ENCODE measurements around the gene SPATC1L. TPM values are rescaled to one million over a fixed set of nuclear protein-coding genes. Genes with fewer than 3 reads are reported as not detected.
"Not testable (repeated sequence)": the region's sequence is repeated elsewhere in the genome, so short reads cannot be mapped to it uniquely, and the experiment has no call there.

The SPATC1L gene
- total RNA-seq, 1 donor from 2014 or later, result 12.3 TPM

DNA sequence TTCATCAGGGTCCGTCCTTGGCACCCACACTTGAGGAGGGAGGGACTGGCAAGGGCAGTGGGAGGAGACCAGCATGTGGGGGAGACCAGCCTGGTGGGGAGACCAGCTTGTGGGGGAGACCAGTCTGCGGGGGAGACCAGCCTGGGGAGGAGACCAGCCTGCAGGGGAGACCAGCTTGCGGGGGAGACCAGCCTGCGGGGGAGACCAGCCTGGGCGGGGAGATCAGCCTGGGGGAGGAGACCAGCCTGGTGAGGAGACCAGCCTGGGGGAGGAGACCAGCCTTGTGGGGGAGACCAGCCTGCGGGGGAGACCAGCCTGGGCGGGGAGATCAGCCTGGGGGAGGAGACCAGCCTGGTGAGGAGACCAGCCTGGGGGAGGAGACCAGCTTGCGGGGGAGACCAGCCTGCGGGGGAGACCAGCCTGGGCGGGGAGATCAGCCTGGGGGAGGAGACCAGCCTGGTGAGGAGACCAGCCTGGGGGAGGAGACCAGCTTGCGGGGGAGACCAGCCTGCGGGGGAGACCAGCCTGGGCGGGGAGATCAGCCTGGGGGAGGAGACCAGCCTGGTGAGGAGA is 836 bp downstream of the SPATC1L start:
- DNase-seq (ENCODE audit: low spot score), result not testable (repeated sequence)

- no peak for DNase-seq (ENCODE audit: low spot score)
These were observed 1.5 kb downstream of the SPATC1L start for GRCh38 chr21:46182548-46183336.

DNA sequence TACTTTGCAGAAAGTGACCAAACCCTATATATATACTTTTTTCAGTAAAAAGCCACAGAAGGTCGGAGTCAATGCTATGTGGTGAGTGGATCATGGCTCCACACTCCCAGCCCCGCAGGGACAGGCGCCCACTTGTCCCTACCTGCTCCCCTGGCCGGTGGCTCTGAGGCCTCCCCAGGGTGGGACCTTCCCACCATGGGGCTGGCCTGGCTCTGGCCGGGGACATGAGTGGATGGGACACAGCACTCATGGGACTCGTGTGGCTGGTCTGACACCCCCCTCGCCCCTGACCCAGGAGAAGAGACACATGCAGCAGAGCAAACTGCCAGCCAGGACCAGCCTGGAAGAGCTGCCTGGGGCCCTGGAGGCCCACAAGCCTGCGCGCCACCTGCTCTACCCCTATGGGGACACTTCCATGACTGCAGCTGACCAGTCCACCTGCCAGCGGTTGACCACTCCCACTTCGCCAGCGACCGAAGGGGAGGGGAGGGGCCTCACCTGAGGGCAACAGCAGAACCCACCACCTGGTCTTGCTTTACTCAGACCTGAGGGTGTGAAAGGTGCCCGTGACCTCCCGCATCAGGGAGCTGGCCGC is 2.2 kb downstream of the SPATC1L start:
- DNase-seq (ENCODE audit: low spot score), result no peak

DNA sequence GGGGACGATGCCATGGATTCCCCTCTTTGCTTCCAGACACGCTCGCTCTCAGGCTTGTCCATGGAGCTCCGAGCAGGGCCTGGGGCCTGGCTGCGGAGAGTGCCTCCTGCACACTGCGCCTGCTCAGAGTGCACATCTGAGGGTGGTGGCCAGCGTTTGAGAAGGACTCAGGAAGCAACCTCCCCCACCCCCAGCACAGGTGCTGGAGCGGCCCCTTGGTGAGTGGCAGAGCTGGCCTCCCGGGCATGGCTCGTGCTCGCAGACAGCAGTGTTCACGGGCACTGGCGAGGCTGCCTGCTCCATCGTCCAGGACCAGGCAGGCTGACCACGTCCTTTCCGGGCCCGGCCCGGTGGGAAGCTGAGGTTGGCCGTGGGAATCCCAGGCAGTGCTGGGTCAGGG is 2.8 kb downstream of the SPATC1L start:
- DNase-seq (ENCODE audit: low spot score), result no peak

GRCh38 chr21:46180778-46181391 is 3.4 kb downstream of the SPATC1L start:
- DNase-seq (ENCODE audit: low spot score), result no peak

DNA sequence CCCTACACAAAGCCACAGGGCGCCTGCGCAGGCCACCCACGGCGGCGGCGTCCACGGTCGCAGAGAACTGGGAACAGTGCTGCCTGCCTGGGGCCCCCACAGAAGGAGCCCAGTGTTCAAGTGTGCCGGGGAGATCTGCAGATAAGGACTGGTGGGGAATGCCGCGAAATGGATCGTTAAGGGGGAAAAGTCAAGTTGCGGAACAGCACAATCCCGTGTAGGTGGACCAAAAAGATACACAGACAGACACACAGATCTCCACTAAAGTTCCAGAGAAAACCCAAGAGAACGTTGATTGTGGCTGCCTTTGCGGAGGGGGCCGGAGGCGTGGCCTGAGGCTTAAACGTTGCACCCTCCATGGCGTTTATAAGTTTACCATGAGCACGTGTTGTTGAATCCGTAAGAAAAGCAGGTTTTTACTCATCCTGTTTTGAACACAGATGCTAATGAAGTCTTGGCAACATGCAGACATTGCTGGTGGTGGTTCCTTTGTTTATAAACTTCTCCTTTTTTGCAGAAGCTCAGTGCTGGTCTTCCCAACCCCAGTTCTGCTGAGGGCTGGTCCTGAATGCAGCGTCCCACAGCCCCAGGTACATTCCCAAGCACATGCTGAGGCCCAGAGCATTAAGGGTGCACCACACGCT is 4.1 kb downstream of the SPATC1L start:
- DNase-seq (ENCODE audit: low spot score), result no peak

- DNase-seq (ENCODE audit: low spot score), result no peak
These were observed 4.6 kb downstream of the SPATC1L start for GRCh38 chr21:46179708-46180078.

GRCh38 chr21:46178961-46179360 is 5.3 kb downstream of the SPATC1L start:
- no peak for DNase-seq (ENCODE audit: low spot score)

- not testable (repeated sequence) for DNase-seq (ENCODE audit: low spot score)
These were observed 7.7 kb downstream of the SPATC1L start for GRCh38 chr21:46176443-46177129.

DNA sequence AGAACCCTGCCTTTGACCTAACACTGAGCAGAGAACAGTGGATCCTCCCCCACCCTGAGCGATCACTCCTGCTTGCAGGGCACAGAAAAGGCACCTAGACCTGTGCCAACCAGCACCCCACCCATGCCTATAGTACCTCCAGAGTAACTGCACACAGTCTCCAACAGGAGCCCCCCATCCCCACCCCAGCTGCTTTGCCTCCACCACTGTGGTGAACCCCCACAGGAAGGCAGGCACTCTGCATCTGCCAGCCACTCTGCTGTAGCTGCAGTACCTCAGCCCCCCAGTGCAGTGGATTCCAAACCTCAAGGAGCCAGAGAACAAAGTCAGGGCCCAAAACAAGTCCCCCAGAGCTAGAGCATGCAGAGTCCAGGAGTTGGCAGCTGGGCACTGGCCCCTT is 10.7 kb downstream of the SPATC1L start:
- DNase-seq (ENCODE audit: low spot score), result no peak

GRCh38 chr21:46172863-46173528 is 11.3 kb downstream of the SPATC1L start:
- no peak for DNase-seq (ENCODE audit: low spot score)

DNA sequence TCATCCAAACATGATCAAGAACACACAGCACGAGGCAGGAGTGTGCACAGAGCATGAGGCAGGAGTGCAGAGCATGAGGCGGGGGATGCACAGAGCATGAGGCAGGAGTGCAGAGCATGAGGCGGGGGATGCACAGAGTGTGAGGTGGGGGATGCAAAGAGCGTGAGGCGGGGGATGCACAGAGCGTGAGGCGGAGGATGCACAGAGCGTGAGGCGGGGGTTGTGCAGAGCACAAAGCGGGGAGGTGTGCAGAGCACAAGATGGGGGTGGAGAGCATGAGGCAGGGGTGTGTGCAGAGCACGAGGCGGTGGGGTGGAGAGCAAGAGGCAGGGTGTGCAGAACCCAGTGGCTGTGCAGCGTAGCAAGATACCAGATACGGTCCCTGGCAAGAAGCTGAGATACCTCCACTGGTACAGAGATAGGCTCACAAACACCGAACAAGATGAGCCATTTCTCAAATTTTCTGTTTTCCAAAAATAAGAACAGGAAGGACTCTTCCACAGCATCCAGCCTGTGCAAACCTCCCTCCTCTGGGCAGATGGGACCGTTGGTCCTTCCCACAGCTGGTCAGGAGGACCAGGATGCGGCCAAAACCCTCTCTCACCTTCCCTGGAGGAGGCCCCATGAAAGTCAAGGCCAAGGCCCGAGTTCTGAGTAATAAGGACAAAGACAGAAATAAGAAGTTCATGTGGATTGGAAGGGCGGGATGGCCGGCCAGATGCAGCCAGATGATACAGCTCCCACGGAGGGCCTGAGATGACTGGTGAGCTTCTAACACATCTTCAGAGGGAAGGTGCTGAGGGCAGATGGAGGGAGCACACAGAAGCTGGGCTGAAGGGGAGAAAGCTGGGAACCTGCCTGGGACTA is 12.0 kb downstream of the SPATC1L start:
- no peak for DNase-seq (ENCODE audit: low spot score)

DNA sequence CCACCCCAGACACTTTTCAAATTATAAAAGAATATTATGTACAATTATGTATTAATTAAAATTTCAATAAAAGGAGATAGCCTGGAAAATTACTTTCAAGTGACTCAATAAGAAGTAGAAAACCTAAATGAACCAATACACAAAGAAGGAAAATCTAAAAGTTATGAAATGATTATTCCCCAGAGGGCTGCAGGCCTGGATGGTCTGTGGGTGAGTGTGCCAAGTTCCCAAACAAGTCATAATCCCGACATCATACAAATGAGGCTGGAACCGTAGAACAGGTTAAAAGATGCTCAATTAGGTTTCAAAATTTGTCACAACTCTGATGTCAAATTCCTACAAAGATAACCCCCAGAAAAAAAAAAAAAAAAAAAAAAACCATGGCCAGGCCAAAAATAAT is 12.7 kb downstream of the SPATC1L start:
- no peak for DNase-seq (ENCODE audit: low spot score)

GRCh38 chr21:46170436-46171193 is 13.6 kb downstream of the SPATC1L start:
- not testable (repeated sequence) for DNase-seq (ENCODE audit: low spot score)

DNA sequence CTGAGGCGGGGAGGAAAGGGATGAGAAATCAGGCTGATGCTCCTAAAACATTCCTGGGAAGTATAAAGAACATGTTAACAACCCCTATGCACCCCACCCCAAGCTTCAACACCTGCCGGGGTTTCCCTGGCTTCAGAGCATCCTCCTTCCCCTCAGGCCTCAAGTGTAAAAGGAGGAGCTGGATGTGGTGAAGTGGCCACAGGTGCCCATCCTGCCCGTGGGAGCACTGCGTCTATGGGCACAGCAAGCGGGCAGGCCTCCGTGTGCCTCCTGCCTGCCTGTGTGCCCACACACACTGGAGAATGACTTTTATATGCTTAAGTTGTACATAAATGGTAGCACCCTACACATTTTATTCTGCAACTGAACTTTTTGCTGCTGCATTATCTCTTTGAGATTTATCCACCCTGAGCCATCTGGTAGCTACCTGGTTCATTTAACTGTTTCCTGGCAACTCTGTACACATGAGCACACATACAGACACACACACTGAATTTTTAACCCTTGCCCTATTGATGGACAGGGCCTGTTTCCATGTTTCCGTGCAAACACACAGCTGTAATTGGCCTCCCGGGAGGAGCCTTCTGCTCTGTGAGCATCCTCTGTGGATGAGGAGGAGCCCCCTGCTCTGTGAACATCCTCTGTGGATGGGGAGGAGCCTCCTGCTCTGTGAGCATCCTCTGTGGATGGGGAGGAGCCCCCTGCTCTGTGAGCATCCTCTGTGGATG is 15.4 kb downstream of the SPATC1L start:
- no peak for DNase-seq (ENCODE audit: low spot score)

GRCh38 chr21:46168238-46168637 is 16.0 kb downstream of the SPATC1L start:
- DNase-seq (ENCODE audit: low spot score), result no peak

DNA sequence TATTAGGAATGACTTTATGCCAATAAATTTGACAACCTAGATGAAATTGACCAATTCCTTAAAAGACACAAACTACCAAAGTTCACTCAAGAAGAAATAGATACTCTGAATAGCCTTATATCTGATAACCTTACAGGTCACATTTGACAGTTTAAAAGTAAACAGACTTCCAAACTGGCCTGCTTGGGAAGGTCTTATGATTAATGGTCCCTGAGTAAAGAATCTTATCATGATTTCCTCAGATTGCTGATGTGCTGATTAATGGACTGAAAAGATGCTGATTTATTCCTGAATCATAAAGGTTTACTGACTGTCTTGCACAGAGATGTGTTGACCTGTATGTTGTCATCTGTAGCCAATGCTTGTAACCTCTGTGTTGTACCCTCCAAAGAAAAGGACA is 19.2 kb downstream of the SPATC1L start:
- DNase-seq (ENCODE audit: low spot score), result no peak

DNA sequence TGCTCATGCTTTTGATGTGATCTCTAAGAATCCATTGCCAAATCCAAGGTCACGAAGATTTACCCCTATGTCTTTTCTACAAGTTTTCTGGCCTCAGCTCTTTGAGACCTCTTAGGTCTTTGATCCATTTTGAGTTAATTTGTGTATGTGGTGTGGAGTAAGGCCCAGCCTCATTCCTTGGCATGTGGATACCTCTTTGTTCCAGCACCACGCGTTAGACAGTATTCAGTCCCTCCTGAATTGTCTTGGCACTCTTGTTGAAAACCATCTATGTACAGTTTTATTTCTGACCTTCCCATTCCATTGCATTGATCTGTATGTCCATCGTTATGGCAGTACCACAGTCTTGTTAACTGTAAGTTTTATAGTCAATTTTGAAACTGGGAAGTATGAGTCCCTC is 20.9 kb downstream of the SPATC1L start:
- no peak for DNase-seq (ENCODE audit: low spot score)

Data from ureter (tissue), 1 donor.